Thyroid gland (tissue), 4 donors: Measurements from ENCODE around the gene CPA1.

Experiments used
- CTCF ChIP-seq, 6 experiments: fragments of 200-600 bp in 3 of 6; fragments of 450-650 bp in 3 of 6; sonication (generic) in 3 of 6; IDR thresholded peaks; one replicate each; pipeline ENCODE4 v1.5.1; 2016 to 2019; ENCODE audit warnings: antibody characterized with exemption in 6 of 6, mild to moderate bottlenecking in 2 of 6, inconsistent platforms in 1 of 6, moderate library complexity in 1 of 6
- POLR2A ChIP-seq, 2 donors: fragments of 450-650 bp; IDR thresholded peaks; one replicate each; pipeline ENCODE4 v1.6.1; 2017; ENCODE audit warnings: antibody characterized with exemption in 2 of 2, mild to moderate bottlenecking in 2 of 2, moderate library complexity in 1 of 2

GRCh38 chr7:130405003-130405402, 24.7 kb downstream of the CPA1 start:
- no peak for TF ChIP-seq CTCF (IDR thresholded peaks at IDR 0.05)
- no peak for TF ChIP-seq POLR2A (IDR thresholded peaks at IDR 0.05)
